Colon (tissue), 2 donors: ENCODE data around the gene POLR2B.
"Not testable (repeated sequence)": the region's sequence is repeated elsewhere in the genome, so short reads cannot be mapped to it uniquely, and the experiment has no call there.

ENCODE experiments used
- FAIRE-seq: peaks from 2 replicates; lab custom pipeline; 2012; peaks lifted over from hg19 to GRCh38; lab: Jason Lieb, UNC
- donor health status: control.
- donor health status: control.

Gene POLR2B

DNA sequence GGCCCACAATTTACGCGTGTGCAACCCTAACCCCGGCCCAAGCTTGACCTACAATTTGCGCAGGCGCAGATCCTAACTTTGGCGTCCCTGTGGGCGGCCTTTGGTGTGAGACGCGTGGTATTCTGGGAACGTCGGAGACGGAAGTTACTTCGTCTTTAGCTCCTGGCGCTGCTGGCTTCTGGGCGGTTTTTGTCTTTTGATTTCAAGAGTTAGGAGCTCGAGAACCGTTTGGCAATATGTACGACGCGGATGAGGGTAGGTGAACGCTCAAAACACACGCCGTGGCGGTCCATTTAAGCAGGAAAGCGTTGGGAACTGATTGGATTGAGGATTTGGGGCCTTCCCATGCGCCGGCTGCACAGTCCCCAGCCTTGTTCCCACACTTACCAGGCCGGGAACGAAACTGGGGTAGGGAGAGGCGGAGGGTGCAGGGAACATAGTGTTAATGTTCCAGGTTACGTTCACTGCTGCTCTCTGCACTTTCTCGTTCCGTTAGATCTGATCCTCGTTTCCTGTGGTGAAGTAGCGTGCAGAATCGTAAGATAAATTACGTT is at the start of gene POLR2B:
Gene POLR2B, plus strand, starts transcription at position 147 of the 554 bp plus-strand sequence. Its CDS starts 90 bp downstream, at position 237.
- no peak for FAIRE-seq

DNA sequence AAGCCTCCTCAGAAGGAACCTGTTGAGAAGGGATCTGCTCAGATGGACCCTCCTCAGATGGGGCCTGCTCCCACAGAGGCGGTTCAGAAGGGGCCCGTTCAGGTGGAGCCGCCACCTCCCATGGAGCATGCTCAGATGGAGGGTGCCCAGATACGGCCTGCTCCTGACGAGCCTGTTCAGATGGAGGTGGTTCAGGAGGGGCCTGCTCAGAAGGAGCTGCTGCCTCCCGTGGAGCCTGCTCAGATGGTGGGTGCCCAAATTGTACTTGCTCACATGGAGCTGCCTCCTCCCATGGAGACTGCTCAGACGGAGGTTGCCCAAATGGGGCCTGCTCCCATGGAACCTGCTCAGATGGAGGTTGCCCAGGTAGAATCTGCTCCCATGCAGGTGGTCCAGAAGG is 48.1 kb upstream of the POLR2B start:
- no peak for FAIRE-seq

DNA sequence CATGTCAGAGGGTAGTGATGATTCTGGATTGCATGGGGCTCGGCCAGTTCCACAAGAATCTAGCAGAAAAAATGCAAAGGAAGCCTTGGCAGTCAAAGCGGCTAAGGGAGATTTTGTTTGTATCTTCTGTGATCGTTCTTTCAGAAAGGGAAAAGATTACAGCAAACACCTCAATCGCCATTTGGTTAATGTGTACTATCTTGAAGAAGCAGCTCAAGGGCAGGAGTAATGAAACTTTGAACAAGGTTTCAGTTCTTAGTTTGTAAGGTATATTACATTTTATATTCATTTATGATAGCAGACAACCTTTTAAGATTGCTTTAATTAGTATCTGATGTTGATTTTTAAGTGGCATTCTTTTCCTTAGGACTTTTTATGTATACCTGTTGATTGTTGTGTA is 46.8 kb upstream of the POLR2B start:
- FAIRE-seq = no peak

DNA sequence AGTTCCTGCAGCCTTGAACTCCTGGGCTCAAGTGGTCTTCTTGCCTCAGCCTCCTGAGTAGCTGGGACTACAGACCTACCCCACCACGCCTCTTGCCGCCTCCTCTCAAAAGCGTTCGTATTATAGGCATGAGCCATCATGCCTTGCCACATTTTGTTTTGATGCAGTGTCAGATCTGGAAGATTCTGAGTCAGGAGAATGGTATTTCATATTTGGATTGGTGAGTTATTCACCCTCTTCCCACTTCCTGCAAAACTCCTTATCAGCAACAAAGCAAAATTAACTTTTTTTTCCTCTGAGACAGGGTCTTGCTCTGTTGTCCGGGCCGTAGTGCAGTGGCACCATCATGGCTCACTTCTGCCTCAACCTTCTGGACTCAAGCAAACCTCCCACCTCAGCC is 41.4 kb upstream of the POLR2B start:
- FAIRE-seq = no peak

DNA sequence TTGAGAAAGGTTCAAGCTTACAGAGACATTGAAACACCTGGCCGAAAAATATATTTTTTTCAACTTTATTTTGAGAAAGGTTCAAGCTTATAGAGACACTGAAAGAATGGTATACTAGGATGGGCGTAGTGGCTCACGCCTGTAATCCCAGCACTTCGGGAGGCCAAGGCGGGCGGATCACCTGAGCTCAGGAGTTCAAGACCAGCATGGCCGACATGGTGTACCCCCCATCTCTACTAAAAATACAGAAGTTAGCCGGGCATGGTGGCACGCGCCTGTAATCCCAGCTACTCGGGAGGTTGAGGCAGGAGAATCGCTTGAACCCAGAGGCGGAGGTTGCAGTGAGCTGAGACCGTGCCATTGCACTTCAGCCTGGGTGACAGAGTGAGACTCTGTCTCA is 38.9 kb upstream of the POLR2B start:
- not testable (repeated sequence) for FAIRE-seq

DNA sequence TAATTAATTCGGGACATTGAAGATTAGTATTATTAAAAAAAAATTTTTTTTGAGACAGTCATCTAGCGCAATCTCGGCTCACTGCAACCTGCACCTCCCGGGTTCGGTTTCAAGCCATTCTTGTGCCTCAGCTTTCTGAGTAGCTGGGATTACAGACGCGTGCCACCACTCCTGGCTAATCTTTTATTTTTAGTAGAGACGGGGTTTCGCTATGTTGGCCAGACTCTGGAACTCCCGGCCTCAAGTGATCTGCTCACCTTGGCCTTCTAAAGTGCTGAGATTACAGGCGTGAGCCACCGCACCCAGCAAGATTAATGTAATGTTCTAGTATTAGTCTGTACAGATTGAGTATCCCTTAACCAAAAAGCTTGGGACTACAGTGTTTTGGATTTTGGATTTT is 38.3 kb upstream of the POLR2B start:
- no peak for FAIRE-seq

DNA sequence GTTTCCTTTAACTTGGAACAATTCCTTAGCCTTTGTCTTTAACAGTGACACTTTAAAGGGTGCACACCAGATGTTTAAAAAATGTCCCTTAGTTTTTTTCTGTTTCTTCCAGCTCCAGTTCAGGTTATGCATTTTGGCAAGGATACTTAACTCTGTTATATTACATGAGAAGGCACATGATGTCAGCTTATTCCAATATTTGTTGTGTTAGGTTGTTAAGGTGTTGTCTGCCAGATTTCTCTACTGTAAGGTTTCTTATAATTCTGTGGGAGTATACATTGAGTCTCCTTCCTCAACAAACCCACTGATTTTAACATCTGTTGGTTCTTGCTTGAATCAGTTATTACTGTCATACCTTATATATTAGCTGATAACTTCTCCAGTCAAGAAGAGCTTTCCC is 37.7 kb upstream of the POLR2B start:
- FAIRE-seq = no peak

DNA sequence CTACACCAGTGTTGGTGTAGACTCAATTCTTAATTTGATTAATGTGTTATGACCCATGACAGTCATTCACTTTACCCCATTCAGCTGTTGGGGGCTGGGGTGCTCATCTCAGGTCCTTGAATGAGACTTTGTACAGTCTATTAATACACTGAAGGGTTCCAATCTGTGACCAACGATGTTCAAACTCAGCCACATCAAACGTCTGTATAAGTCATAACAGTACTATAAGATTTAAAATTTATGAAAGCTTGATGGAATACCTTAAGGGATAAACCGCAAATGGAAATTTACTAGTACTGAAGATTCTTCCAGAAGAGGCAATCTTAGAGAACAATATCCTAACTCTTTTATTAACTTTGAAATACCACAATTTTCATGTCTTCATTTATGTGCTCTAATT is 37.3 kb upstream of the POLR2B start:
- FAIRE-seq = no peak

DNA sequence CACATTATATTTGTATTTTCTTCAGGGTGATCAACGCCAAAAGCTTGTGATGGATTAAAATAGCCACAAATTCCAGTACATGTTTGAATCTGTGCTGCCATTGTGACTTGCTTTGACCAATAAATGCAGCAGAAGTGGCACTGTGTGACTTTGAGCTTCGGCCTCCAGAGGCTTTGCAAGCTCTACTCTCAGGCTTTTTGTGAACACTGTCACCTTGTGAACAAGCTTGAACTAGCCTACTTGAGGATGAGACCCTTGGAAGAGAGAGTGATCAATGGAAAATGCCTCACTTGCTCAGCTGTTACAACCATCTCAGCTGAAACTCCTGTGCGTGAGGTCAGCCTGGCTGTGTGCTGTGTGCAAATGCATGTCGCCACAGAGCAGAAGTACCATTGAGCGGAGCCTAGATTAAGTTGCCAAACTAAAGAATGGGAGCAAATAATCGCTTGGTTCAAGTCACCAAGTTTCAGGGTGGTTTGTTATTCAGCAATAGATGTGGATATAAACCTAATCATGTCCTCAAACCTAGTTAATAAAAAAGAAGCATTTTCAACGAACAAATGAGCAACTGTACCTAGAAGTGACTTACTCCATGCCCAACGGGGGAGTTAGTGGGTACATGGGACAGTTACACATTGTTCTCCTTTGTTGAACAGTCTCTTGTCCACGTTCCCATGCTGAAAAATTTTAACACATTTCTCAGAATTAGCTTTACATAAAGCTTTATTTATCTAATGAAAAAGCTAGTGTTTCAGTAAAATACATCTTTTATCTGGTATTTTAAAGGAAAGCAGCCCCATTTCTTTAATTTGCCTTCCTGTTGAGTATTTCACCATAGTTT is 24.8 kb upstream of the POLR2B start:
- FAIRE-seq = no peak

DNA sequence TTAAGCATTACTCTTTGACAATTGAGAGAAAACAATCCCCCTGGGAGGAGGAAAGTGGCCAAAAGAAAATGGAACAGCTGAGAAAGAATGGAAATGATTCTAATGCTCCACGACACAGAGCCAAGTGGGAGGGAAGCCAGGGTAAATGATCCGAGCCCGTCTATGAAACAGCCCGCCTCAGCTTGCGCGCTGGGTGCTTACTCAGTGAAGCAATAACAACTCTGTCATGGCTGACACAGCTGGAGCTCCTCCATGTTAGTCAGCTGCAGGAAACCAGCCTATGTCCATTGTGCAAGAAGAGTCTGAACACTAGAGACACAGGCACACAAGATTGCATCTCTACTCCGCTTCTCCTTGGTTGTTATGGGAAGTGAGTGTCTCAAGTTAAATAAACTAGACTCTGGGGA is 20.6 kb upstream of the POLR2B start:
- FAIRE-seq = no peak

DNA sequence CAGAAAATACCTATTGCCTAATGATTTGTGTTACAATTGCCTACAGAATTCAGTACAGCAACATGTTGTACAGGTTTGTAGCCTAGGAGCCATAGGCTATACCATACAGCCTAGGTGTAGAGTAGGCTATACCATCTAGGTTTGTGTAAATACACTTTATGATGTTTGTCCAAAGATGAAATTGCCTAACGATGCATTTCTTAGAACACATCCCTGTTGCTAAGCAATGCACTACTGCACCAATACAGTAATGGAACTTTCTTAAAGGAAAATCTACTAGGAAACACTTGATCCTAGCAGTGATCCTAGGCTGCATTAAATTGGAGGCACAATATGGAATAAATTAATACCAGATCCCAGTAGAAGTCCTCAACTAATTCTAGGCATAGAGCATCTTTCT is 19.6 kb upstream of the POLR2B start:
- peak; percentile 33 for FAIRE-seq

DNA sequence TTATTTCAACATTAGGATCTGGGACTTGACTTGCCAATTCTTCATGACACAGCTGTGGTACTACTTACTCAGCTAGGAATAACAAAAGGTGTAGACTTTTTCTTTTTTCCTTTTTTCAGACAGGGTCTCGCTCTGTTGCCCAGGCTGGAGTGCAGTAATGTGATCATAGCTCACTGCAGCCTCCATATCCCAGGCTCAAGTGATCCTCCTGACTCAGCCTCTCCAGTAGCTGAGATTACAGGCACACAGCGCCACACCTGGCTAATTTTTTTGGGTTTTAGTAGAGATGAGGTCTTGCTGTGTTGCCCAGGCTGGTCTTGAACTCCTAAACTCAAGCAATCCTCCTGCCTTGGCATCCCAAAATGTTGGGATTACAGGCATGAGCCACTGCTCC is 17.6 kb upstream of the POLR2B start:
- FAIRE-seq = no peak

DNA sequence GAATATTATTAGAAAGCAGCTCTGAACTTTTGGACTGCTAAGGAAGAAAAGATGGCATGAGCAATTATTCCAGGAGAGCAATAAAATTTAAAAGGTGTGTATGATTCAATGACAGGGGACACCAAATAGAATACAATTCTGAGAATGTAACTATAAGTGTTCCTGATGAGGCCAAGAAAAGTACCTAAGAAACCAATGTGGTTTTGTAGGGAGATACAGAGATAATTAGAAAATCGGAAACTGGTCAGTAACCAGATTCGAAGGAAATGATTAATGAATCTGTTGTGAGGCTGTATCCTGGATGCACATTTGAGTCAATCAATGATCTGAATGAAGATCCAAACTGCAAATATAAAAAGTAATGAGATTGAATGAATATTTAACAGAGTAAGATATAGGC is 7.3 kb upstream of the POLR2B start:
- no peak for FAIRE-seq

DNA sequence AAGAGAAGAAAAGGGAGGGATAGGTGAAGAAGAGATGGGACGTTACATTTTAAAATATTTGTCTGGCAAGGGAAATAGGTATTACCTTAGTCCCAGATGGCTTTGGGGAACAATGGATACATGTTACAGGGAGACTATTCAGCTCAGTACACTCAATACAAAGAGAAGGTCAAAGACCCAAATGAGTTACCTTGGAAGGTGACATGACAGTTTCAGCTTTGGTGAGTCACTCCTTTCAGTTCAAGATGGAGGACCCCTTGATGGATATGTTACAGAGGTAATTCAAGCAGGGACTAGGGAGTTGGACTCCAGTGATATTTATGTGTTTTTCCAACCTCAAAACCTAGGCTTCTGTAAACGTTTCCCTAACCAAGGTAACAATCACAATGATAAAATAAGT is 6.3 kb upstream of the POLR2B start:
- FAIRE-seq = no peak

DNA sequence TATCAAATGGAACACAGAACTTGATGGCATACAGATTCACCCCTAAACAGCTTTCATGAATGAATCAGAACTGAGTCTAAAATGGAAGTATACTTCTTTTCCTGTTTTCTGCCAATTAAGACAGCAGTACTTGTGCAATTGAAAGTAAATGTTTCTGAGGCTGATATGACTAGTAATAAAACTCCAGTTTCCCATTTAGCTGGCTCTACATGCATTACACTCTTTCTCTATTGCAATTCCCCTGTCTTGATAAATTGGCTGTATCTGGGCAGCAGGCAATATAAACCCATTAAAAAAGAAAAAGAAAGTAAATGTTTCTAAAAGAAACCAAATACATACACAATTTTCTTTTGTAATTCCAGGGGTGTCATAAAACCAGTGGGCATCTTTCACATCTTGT is 5.9 kb upstream of the POLR2B start:
- FAIRE-seq = no peak

DNA sequence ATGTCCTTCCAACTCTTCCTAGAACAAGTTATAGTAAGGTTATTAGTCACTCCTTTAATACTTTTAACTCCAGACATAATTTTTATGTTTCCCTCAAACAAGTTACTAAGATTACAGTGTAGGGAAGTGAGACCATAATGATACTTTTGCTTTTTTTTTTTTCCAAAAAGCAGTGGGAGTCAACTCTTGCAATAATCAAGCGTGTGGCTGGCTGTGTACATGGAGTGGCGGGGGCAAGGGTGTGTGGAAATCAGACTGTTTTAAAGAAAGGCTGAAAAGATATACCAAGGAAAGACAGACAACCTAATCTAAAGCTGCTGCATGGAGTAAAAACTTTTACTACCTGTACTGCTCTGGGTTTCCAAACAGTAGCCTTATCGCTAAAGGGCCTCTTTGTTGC is 5.4 kb upstream of the POLR2B start:
- no peak for FAIRE-seq

DNA sequence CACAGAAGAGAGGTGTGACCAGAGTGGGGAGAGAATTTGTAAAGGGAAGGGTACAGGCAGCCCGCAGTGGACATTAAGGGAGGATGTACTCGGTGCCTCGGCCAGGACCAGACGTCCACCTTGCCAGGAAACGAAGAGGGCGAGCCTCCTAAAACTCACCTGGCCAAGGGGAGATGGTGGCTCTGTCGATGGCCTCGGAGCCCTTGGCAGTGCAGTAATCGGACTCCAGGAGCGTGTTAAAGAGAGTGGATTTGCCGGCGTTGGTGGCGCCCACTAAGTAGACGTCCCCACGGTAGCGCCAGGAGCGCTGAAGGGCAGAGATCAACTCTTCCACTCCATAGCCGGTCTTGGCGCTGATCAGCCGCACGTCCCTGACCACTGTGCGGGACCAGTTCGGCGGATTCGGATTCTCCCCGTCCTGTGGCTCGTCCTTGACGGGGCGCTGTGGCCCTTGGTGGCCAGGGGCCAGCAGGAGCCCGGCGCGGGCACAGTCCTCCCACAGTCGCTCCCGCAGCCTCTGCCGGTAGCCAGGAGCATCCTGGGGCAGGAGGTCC is 2.3 kb upstream of the POLR2B start:
- no peak for FAIRE-seq

DNA sequence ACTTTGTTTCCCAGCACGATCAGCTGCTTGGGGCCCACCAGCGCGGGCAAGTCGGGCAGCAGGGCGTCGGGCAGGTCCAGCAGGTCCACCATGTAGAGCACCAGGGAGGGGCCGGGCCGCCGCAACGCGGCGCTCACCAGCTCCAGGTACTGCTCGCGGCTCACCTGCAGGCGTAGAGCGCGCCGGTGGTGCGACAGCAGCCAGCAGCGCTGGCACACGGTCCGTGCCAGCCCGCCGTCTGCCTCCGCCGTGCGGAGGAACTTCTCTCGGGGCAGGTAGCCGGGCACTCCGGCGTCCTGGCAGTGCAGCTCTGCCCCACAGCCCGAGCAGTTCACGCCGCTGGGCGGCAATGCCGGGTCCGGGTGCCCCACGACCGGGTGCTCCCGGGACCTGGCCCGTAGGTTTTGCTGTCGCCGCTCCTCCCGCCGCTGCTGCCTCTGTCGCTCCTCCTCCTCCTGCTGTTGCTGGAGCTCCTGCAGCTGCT is 1.8 kb upstream of the POLR2B start:
- FAIRE-seq = no peak

DNA sequence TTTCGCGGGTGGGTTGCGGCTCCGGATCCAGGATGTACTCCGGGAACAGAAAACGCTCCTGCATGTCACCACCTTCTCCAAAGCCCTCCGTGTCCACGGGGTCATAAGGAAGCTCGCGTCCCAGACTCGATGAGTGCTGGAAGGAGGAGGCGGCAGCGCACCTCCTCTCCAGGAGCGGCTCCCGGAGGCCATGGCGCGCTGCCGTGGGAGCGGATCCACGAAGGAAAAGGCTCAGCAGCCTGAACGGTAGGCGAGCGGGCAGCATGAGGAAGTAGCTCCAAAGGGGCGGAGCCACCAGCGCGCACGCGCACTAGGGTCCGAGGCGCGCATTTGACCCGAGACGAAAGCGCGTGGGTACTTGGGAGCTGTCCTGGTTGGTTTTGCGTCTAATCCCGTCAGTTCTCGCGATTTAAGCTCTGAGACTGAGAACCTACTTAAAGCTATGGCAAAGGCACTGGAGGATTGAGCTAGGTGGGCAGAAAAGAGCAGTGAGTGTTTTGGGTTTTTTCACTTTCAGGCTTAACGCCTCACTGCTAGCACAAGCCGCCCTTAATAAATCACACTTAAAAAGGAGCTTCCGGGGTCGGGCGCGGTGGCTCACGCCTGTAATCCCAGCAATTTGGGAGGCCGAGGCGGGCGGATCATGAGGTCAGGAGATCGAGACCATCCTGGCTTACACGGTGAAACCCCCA is 1.2 kb upstream of the POLR2B start, which contains the start of gene NOA1:
Gene NOA1, minus strand, starts transcription at position 286 of the 692 bp plus-strand sequence. Its CDS starts 21 bp downstream, at position 265.
- FAIRE-seq = no peak

DNA sequence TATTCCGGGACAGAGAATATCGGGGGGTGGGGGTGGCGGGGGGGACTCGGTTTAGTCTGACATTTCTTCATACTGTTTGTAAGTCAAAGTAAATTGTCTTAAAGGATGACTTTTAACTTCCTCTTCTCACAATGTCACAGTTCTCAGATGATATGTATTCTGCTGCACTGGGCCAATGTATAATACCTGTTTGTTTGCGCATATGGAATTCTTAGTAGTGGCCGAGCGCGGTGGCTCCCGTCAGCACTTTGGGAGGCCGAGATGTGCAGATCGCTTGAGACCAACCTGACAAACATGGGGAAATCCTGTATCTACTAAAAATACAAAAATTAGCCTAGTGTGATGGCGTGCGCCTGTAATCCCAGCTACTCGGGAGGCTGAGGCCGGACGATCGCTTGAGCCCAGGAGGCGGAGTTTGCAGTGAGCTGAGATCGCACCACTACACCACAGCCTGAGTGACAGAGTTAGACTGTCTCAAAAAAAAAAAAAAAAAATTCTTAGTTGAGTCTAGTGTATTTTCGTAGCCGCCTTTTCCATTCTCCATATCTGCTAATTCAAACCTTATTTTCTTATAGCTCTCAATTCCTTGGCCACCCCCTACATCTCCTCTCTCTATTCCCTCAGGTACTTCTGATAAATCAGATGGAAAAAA is 851 bp downstream of the POLR2B start:
- FAIRE-seq = no peak

DNA sequence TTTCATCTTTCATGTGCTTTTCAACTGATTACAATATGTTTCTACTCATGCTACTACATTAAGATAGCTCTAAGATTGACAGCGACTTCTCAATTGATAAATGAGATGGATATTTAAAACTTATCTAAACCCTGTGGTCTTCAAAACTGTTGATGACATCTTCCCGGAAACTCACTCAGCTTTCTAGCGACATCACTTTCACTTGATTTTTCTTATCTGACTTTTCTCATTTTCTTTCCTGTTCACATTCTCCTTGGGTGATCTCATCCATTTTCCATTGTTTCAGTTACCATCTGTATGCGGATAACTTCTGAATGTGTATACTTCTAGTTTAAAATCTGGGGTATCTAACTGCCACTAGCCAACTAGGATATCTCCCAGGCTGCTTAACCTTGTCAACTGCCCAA is 3.1 kb downstream of the POLR2B start:
- FAIRE-seq = no peak

DNA sequence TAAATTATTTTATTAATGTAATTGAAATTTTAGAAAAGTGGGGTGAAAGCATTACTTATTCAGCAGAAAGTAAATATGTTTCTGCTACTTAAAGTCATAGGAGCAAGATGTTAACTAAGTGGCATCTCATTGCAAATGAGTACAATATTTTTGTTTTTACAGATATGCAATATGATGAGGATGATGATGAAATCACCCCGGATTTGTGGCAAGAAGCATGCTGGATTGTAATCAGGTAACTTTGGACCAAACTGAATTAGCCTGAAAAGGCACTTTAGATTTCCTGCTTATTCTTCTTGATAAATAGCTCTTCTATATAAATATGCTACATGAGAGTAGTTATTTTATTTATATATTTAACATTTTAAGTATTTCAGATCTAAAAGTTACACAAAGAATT is 7.5 kb downstream of the POLR2B start:
- FAIRE-seq = no peak
